ENCODE data around the gene RAB17.

RAB17 gene

DNA sequence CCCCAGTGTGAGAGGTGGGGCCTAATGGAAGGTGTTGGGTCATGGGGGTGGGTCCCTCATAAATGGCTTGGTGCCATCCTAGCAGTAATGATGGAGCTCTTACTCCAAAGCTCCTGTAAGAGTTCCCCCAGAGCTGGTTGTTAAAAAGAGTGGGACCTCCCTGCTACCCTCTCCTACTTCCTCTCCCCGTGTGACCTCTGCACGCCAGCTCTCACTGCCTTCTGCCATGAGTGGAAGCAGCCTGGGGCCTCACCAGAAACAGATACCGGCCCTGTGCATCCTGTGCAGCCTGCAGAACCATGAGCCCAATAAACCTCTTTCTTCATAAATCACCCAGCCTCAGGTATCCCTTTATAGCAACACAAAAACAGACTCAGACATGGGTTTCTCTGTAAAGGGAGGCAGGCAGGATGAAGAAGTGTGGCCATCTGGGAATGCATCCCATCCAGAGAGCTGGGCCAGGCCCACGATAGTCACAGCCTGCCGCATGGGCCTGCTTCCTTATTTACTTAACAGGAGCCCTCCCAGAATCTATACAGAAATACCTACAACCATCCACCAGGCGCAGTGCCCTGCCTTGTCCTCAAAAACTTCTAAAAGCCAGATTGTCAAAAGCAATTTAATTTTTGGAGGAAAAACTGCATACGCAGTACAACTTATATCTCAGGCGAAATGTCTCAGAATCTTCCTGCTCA is 16.7 kb downstream of the RAB17 start:
- no peak for ATAC-seq
- TF ChIP-seq SNAI2 (CRISPR knock-in tag; IDR thresholded peaks at IDR 0.05) (no peak), ZC3H10 (CRISPR knock-in tag; IDR thresholded peaks at IDR 0.05) (no peak), ZNF8 (CRISPR knock-in tag; IDR thresholded peaks at IDR 0.05) (no peak), RARB (CRISPR knock-in tag; IDR thresholded peaks at IDR 0.05) (no peak), ARNTL (CRISPR knock-in tag; IDR thresholded peaks at IDR 0.05; ENCODE audit: borderline replicate concordance, low read depth) (no peak), ESRRG (CRISPR knock-in tag; IDR thresholded peaks at IDR 0.05) (no peak), POU6F1 (CRISPR knock-in tag; IDR thresholded peaks at IDR 0.05; ENCODE audit: borderline replicate concordance, low read depth) (no peak), GLIS3 (CRISPR knock-in tag; IDR thresholded peaks at IDR 0.05) (no peak), PATZ1 (CRISPR knock-in tag; IDR thresholded peaks at IDR 0.05; ENCODE audit: borderline replicate concordance) (no peak), PPARA (CRISPR knock-in tag; IDR thresholded peaks at IDR 0.05; ENCODE audit: borderline replicate concordance) (no peak), ZNF565 (CRISPR knock-in tag; conservative IDR thresholded peaks at IDR 0.05; ENCODE audit: low read depth) (no peak), ISL1 (CRISPR knock-in tag; IDR thresholded peaks at IDR 0.05) (no peak), BACH2 (CRISPR knock-in tag; IDR thresholded peaks at IDR 0.05; ENCODE audit: borderline replicate concordance) (no peak), TOX (CRISPR knock-in tag; IDR thresholded peaks at IDR 0.05; ENCODE audit: borderline replicate concordance) (no peak)
- TF ChIP-seq, protein P1, sequence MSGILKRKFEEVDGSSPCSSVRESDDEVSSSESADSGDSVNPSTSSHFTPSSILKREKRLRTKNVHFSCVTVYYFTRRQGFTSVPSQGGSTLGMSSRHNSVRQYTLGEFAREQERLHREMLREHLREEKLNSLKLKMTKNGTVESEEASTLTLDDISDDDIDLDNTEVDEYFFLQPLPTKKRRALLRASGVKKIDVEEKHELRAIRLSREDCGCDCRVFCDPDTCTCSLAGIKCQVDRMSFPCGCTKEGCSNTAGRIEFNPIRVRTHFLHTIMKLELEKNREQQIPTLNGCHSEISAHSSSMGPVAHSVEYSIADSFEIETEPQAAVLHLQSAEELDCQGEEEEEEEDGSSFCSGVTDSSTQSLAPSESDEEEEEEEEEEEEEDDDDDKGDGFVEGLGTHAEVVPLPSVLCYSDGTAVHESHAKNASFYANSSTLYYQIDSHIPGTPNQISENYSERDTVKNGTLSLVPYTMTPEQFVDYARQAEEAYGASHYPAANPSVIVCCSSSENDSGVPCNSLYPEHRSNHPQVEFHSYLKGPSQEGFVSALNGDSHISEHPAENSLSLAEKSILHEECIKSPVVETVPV (CRISPR knock-in tag; IDR thresholded peaks at IDR 0.05) = no peak

DNA sequence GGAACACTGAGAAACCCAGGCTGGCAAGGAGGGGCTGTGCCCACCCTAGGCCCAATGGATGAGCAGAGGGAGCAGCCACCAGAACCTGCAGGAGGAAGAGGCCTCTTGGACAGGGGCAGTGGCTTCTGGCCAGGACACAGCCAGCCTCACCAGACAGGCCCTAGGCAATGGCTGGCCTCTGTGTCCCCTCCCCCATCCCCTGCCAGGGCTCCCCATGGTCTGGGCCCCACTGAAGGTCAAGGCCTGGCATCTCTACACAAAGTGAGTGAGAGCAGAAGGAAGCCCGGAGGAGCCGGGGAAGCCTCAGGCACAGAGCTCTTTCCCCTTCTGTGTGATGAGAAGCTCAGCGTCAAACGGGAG is 17.8 kb downstream of the RAB17 start:
- TF ChIP-seq TSHZ2 (CRISPR knock-in tag; IDR thresholded peaks at IDR 0.05) (no peak), ZNF8 (CRISPR knock-in tag; IDR thresholded peaks at IDR 0.05) (no peak), TCF4 (CRISPR knock-in tag; IDR thresholded peaks at IDR 0.05; ENCODE audit: borderline replicate concordance) (no peak), PATZ1 (CRISPR knock-in tag; IDR thresholded peaks at IDR 0.05; ENCODE audit: borderline replicate concordance) (no peak), ZFP30 (CRISPR knock-in tag; IDR thresholded peaks at IDR 0.05) (no peak), ISL1 (CRISPR knock-in tag; IDR thresholded peaks at IDR 0.05) (no peak), CSDC2 (CRISPR knock-in tag; IDR thresholded peaks at IDR 0.05) (no peak), TOX (CRISPR knock-in tag; IDR thresholded peaks at IDR 0.05; ENCODE audit: borderline replicate concordance) (no peak)
- peak; percentile 6; the same call in 2 of the 3 replicates for ATAC-seq

GRCh38 chr2:237572021-237572741 is 18.4 kb downstream of the RAB17 start:
- ATAC-seq = peak; percentile 99
- no peak for TF ChIP-seq TSHZ2 (CRISPR knock-in tag; IDR thresholded peaks at IDR 0.05)
- no peak for TF ChIP-seq ESRRG (CRISPR knock-in tag; IDR thresholded peaks at IDR 0.05)
- no peak for TF ChIP-seq ISL1 (CRISPR knock-in tag; IDR thresholded peaks at IDR 0.05)
- TF ChIP-seq, protein P1 (CRISPR knock-in tag; IDR thresholded peaks at IDR 0.05) = no peak
- no peak for TF ChIP-seq TCF4 (CRISPR knock-in tag; IDR thresholded peaks at IDR 0.05; ENCODE audit: borderline replicate concordance)
- TF ChIP-seq POU6F1 (CRISPR knock-in tag; IDR thresholded peaks at IDR 0.05; ENCODE audit: borderline replicate concordance, low read depth) = no peak

Data from SK-N-SH treated with all-trans-retinoic acid at 6 μM for 48 hours (cell line).